ENCODE measurements around the gene TBCA. TPM values are rescaled to one million over a fixed set of nuclear protein-coding genes. Genes with fewer than 3 reads are reported as not detected.
A peak's percentile ranks its signal among the peaks of the same experiment; 100 is the strongest.

The TBCA gene
- total and polyA plus RNA-seq, 12 donors, result 184 to 595 (median 288) TPM

GRCh38 chr5:77773734-77774280, 2.3 kb downstream of the TBCA start:
- WGBS, 4 donors, result 75 to 80% (median 77%) methylated on average over 3 of the region's 3 CpGs
- Histone ChIP-seq H3K27ac (no peak overlapping the region), H3K4me1 (replicated peaks in 1 of 2) (peaks cover 35 to 70% of the 10 kb centered on the region in 2 donors), H3K27me3 (no peaks in the 10 kb centered on the region), H3K4me3 (peak overlapping the region in 1 of 4 donors; percentile 63), H3K36me3 (replicated peaks in 1 of 2) (no peaks in the 10 kb centered on the region), H3K9me3 (replicated peaks in 1 of 3) (no peaks in the 10 kb centered on the region)
- TF ChIP-seq CTCF (IDR thresholded peaks at IDR 0.05) (no peak), POLR2A (IDR thresholded peaks at IDR 0.05) (no peak)
- DNase-seq, result no peak
- intact Hi-C loops (cut with DNase I), result no loop called here

GRCh38 chr5:77772729-77773128, 3.4 kb downstream of the TBCA start:
- Histone ChIP-seq H3K27me3 (no peaks in the 10 kb centered on the region), H3K4me3 (no peak overlapping the region), H3K4me1 (replicated peaks in 1 of 2) (peaks cover 35 to 74% of the 10 kb centered on the region in 2 donors), H3K36me3 (replicated peaks in 1 of 2) (peaks cover 0 to 3% of the 10 kb centered on the region in 2 donors), H3K27ac (no peak overlapping the region), H3K9me3 (replicated peaks in 1 of 3) (no peaks in the 10 kb centered on the region)
- intact Hi-C loops (cut with DNase I), result no loop called here
- no peak for DNase-seq
- TF ChIP-seq POLR2A (IDR thresholded peaks at IDR 0.05), result no peak
- TF ChIP-seq CTCF (IDR thresholded peaks at IDR 0.05), result no peak

- no peaks in the 10 kb centered on the region for H3K9me3 ChIP-seq (replicated peaks in 1 of 3)
- WGBS, 4 donors, result 77 to 96% (median 89%) methylated on average over 5 of the region's 5 CpGs
- H3K27me3 ChIP-seq, result no peaks in the 10 kb centered on the region
- TF ChIP-seq CTCF (IDR thresholded peaks at IDR 0.05) (no peak), POLR2A (IDR thresholded peaks at IDR 0.05) (no peak)
- no peak for DNase-seq
- peaks cover 0 to 4% of the 10 kb centered on the region in 2 donors for H3K36me3 ChIP-seq (replicated peaks in 1 of 2)
- H3K4me3 ChIP-seq, result no peak overlapping the region
- no peak overlapping the region for H3K27ac ChIP-seq
- intact Hi-C loops (cut with DNase I), result no loop called here
- H3K4me1 ChIP-seq (replicated peaks in 1 of 2), result peaks cover 35 to 68% of the 10 kb centered on the region in 2 donors
Observed at GRCh38 chr5:77771452-77771851, 4.7 kb downstream of the TBCA start.

GRCh38 chr5:77770293-77771005, 5.7 kb downstream of the TBCA start:
- no peak for DNase-seq
- TF ChIP-seq CTCF (IDR thresholded peaks at IDR 0.05) (no peak), POLR2A (IDR thresholded peaks at IDR 0.05) (no peak)
- WGBS, 4 donors, result 95 to 99% (median 96%) methylated on average over 4 of the region's 4 CpGs
- Histone ChIP-seq H3K4me1 (replicated peaks in 1 of 2) (peaks cover 34 to 67% of the 10 kb centered on the region in 2 donors), H3K27me3 (no peaks in the 10 kb centered on the region), H3K4me3 (no peak overlapping the region), H3K36me3 (replicated peaks in 1 of 2) (peaks cover 0 to 4% of the 10 kb centered on the region in 2 donors), H3K27ac (peak overlapping the region in 1 of 5 donors; percentile 7), H3K9me3 (replicated peaks in 1 of 3) (no peaks in the 10 kb centered on the region)
- intact Hi-C loops (cut with DNase I), result no loop called here

Measured in adrenal gland (tissue), 12 donors.